ENCODE measurements around the gene YOD1.
A peak's percentile ranks its signal among the peaks of the same experiment; 100 is the strongest.

YOD1 gene

DNA sequence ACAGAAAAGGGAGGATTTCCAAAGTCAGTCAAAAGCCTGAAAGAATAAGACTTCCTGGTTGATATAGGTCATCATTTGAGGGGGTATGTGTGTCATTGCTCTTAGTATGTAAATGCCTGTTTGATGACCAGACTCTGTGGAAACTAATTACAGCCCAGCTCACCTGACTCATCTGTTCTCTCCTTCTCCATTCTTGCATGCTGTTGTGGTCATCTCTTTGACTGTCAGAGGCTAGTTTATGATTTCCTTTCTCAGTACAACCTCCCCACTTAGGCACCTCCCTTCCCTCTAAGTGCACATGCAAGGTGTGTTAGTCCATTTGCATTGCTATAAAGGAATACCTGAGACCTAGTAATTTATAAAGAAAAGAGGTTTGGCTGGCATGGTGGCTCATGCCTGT is 16.0 kb downstream of the YOD1 start:
- TF ChIP-seq TCF12 (IDR thresholded peaks at IDR 0.05; ENCODE audit: low read depth) (peak; percentile 69; the same call in 1 of the 2 replicates), CEBPB (IDR thresholded peaks at IDR 0.05) (no peak), YY1 (IDR thresholded peaks at IDR 0.05; ENCODE audit: low read depth) (no peak), EGR1 (IDR thresholded peaks at IDR 0.05) (no peak), RAD21 (IDR thresholded peaks at IDR 0.05; ENCODE audit: low read depth) (no peak), TAF1 (IDR thresholded peaks at IDR 0.05; ENCODE audit: low read depth) (no peak), FOXM1 (IDR thresholded peaks at IDR 0.05; ENCODE audit: borderline replicate concordance, low read depth) (peak; percentile 48; the same call in 1 of the 2 replicates), NFIC (IDR thresholded peaks at IDR 0.05) (no peak), TEAD4 (IDR thresholded peaks at IDR 0.05) (peak; percentile 53), ZBTB7A (IDR thresholded peaks at IDR 0.05; ENCODE audit: low read depth) (no peak), EP300 (IDR thresholded peaks at IDR 0.05; ENCODE audit: borderline replicate concordance) (peak; percentile 76)
- TF ChIP-seq, protein P1, sequence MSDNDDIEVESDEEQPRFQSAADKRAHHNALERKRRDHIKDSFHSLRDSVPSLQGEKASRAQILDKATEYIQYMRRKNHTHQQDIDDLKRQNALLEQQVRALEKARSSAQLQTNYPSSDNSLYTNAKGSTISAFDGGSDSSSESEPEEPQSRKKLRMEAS (IDR thresholded peaks at IDR 0.05): no peak
- TF ChIP-seq, protein P2, sequence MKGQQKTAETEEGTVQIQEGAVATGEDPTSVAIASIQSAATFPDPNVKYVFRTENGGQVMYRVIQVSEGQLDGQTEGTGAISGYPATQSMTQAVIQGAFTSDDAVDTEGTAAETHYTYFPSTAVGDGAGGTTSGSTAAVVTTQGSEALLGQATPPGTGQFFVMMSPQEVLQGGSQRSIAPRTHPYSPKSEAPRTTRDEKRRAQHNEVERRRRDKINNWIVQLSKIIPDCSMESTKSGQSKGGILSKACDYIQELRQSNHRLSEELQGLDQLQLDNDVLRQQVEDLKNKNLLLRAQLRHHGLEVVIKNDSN (IDR thresholded peaks at IDR 0.05): no peak

GRCh38 chr1:207034208-207034607 is 16.8 kb downstream of the YOD1 start:
- TF ChIP-seq EGR1 (IDR thresholded peaks at IDR 0.05) (no peak), TCF12 (IDR thresholded peaks at IDR 0.05; ENCODE audit: low read depth) (no peak), EP300 (IDR thresholded peaks at IDR 0.05; ENCODE audit: borderline replicate concordance) (no peak), CEBPB (IDR thresholded peaks at IDR 0.05) (no peak), ZBTB7A (IDR thresholded peaks at IDR 0.05; ENCODE audit: low read depth) (no peak), YY1 (IDR thresholded peaks at IDR 0.05; ENCODE audit: low read depth) (no peak), CREB1 (IDR thresholded peaks at IDR 0.05; ENCODE audit: low read depth) (no peak), RAD21 (IDR thresholded peaks at IDR 0.05; ENCODE audit: low read depth) (no peak), TAF1 (IDR thresholded peaks at IDR 0.05; ENCODE audit: low read depth) (no peak), NFIC (IDR thresholded peaks at IDR 0.05) (no peak), FOXM1 (IDR thresholded peaks at IDR 0.05; ENCODE audit: borderline replicate concordance, low read depth) (no peak), TEAD4 (IDR thresholded peaks at IDR 0.05) (no peak)
- TF ChIP-seq, protein P3, sequence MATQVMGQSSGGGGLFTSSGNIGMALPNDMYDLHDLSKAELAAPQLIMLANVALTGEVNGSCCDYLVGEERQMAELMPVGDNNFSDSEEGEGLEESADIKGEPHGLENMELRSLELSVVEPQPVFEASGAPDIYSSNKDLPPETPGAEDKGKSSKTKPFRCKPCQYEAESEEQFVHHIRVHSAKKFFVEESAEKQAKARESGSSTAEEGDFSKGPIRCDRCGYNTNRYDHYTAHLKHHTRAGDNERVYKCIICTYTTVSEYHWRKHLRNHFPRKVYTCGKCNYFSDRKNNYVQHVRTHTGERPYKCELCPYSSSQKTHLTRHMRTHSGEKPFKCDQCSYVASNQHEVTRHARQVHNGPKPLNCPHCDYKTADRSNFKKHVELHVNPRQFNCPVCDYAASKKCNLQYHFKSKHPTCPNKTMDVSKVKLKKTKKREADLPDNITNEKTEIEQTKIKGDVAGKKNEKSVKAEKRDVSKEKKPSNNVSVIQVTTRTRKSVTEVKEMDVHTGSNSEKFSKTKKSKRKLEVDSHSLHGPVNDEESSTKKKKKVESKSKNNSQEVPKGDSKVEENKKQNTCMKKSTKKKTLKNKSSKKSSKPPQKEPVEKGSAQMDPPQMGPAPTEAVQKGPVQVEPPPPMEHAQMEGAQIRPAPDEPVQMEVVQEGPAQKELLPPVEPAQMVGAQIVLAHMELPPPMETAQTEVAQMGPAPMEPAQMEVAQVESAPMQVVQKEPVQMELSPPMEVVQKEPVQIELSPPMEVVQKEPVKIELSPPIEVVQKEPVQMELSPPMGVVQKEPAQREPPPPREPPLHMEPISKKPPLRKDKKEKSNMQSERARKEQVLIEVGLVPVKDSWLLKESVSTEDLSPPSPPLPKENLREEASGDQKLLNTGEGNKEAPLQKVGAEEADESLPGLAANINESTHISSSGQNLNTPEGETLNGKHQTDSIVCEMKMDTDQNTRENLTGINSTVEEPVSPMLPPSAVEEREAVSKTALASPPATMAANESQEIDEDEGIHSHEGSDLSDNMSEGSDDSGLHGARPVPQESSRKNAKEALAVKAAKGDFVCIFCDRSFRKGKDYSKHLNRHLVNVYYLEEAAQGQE (IDR thresholded peaks at IDR 0.05; ENCODE audit: low read depth): no peak
- TF ChIP-seq, protein P2 (IDR thresholded peaks at IDR 0.05): no peak
- TF ChIP-seq, protein P1 (IDR thresholded peaks at IDR 0.05): no peak

DNA sequence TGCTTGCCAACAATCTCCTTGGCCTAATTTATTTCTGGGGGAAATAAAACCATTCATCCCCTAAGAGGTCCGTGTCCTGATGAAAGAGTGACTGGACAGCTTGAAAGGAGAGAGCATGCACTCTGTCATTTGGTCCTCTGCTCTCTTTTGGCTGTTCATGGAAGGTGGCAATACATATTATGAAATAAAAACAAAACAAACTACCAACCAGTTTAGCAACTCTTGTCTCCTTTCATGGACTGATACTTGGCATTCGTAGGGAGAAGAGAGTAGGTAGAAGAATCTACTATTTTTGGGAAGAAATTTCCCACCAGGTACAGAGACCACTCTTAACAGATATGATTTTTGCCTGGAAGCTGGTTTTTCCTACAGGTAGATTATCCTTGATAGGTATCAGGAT is 17.7 kb downstream of the YOD1 start:
- TF ChIP-seq CEBPB (IDR thresholded peaks at IDR 0.05) (no peak), EP300 (IDR thresholded peaks at IDR 0.05; ENCODE audit: borderline replicate concordance) (no peak), TAF1 (IDR thresholded peaks at IDR 0.05; ENCODE audit: low read depth) (no peak), RAD21 (IDR thresholded peaks at IDR 0.05; ENCODE audit: low read depth) (no peak), CREB1 (IDR thresholded peaks at IDR 0.05; ENCODE audit: low read depth) (no peak), FOXM1 (IDR thresholded peaks at IDR 0.05; ENCODE audit: borderline replicate concordance, low read depth) (no peak), EGR1 (IDR thresholded peaks at IDR 0.05) (no peak), TEAD4 (IDR thresholded peaks at IDR 0.05) (no peak), YY1 (IDR thresholded peaks at IDR 0.05; ENCODE audit: low read depth) (no peak), ZBTB7A (IDR thresholded peaks at IDR 0.05; ENCODE audit: low read depth) (no peak), TCF12 (IDR thresholded peaks at IDR 0.05; ENCODE audit: low read depth) (no peak), NFIC (IDR thresholded peaks at IDR 0.05) (no peak)
- TF ChIP-seq, protein P1 (IDR thresholded peaks at IDR 0.05): no peak
- TF ChIP-seq, protein P3 (IDR thresholded peaks at IDR 0.05; ENCODE audit: low read depth): no peak
- TF ChIP-seq, protein P2 (IDR thresholded peaks at IDR 0.05): no peak

DNA sequence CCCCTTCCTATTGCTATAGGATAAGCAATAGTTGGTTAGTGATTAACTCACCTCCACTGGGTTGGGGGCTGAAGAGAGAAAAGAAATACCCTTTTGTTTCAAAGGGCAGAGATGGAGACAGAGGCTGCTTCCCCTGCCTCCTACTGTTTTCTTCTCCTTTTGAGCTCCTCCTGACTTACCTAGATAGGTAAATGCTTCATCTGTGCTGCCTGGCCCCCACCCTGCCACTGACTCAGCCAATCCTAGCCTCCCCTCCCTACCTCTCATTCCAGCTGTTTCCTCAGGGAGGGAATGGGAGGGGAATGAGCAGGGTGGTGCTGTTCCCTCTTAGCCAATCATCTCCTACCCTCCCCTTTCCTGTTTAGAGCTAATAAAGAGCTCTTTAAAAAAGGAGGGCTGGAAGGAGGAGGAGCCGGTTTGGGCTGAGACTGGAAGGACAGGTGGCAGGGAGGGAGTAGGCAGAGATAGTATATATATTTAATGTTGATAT is 18.4 kb downstream of the YOD1 start, which contains the start of gene C1orf116:
Gene C1orf116 (minus strand): TSS at position 229 of the 490 bp plus-strand sequence. CDS start 5,158 bp downstream, outside the sequence.
- TF ChIP-seq EGR1 (IDR thresholded peaks at IDR 0.05) (no peak), TEAD4 (IDR thresholded peaks at IDR 0.05) (peak; percentile 63; the same call in 1 of the 2 replicates), FOXM1 (IDR thresholded peaks at IDR 0.05; ENCODE audit: borderline replicate concordance, low read depth) (no peak), EP300 (IDR thresholded peaks at IDR 0.05; ENCODE audit: borderline replicate concordance) (peak; percentile 16; the same call in 1 of the 2 replicates), RAD21 (IDR thresholded peaks at IDR 0.05; ENCODE audit: low read depth) (no peak), TCF12 (IDR thresholded peaks at IDR 0.05; ENCODE audit: low read depth) (no peak), CREB1 (IDR thresholded peaks at IDR 0.05; ENCODE audit: low read depth) (no peak), TAF1 (IDR thresholded peaks at IDR 0.05; ENCODE audit: low read depth) (no peak)
- TF ChIP-seq, protein P1 (IDR thresholded peaks at IDR 0.05): 0 out of 2 replicates have a peak, but pooled peaks have one; percentile 16
